Upper lobe of left lung (tissue), 4 donors: ENCODE results near the gene ACOT4.

Source experiments
- EP300 ChIP-seq, 4 donors: sonication (generic); formaldehyde crosslinking; IDR thresholded peaks; one replicate each; pipeline ENCODE4 v1.5.1; 2017; ENCODE audit warnings: antibody characterized with exemption in 4 of 4, control low read depth in 2 of 4
- TF ChIP-seq, protein P1 (sequence below), 6 experiments: fragments of 450-650 bp in 4 of 6; fragments of 200-600 bp in 2 of 6; sonication (generic) in 2 of 6; IDR thresholded peaks; one replicate each; pipeline ENCODE4 v1.5.1; 2016 to 2019; ENCODE audit warnings: antibody characterized with exemption in 6 of 6

DNA sequence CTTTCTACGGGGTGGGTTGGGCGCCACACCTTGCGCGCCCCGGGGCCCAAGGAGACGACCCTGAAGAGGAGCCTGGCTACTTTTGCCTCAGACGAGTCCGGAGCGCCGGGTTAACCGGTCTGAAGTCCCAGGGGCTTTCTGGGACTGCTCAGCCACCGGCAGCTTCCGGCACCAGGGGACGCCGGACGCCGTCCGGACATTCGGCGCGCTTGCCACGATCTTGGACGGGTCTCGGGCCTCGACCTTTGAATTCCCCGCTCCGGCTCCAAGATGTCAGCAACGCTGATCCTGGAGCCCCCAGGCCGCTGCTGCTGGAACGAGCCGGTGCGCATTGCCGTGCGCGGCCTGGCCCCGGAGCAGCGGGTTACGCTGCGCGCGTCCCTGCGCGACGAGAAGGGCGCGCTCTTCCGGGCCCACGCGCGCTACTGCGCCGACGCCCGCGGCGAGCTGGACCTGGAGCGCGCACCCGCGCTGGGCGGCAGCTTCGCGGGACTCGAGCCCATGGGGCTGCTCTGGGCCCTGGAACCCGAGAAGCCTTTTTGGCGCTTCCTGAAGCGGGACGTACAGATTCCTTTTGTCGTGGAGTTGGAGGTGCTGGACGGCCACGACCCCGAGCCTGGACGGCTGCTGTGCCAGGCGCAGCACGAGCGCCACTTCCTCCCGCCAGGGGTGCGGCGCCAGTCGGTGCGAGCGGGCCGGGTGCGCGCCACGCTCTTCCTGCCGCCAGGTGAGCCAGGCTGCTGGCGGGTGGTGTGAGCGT, at the start of gene ACOT4:
- TF ChIP-seq, protein P1, sequence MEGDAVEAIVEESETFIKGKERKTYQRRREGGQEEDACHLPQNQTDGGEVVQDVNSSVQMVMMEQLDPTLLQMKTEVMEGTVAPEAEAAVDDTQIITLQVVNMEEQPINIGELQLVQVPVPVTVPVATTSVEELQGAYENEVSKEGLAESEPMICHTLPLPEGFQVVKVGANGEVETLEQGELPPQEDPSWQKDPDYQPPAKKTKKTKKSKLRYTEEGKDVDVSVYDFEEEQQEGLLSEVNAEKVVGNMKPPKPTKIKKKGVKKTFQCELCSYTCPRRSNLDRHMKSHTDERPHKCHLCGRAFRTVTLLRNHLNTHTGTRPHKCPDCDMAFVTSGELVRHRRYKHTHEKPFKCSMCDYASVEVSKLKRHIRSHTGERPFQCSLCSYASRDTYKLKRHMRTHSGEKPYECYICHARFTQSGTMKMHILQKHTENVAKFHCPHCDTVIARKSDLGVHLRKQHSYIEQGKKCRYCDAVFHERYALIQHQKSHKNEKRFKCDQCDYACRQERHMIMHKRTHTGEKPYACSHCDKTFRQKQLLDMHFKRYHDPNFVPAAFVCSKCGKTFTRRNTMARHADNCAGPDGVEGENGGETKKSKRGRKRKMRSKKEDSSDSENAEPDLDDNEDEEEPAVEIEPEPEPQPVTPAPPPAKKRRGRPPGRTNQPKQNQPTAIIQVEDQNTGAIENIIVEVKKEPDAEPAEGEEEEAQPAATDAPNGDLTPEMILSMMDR (IDR thresholded peaks at IDR 0.05): peak in 3 of 6 experiments; percentile 27 to 56 (median 34)
- TF ChIP-seq EP300 (IDR thresholded peaks at IDR 0.05): no peak
